HepG2 (cell line): ENCODE data around the gene PACS1. TPM values are rescaled to one million over a fixed set of nuclear protein-coding genes. Genes with fewer than 3 reads are reported as not detected.

Experiments used
- ATAC-seq: fragments of 200-7000 bp; cut with Tn5 transposase; 3 replicates; pipeline ENCODE4 v1.9.1; 2020; ENCODE audit warnings: mild to moderate bottlenecking, moderate library complexity
- BruUV-seq: library from RNA; stranded (reverse); fragments of 400-500 nt; replicated peaks from 2 replicates; lab custom pipeline; 2021; lab: Mats Ljungman, UMichigan
- CTCF ChIA-PET: fragments of 300-600 bp; formaldehyde crosslinking; extraction: SDS; loops from one replicate; lab custom pipeline; 2021; ENCODE audit warnings: low total read pairs, inconsistent platforms, low intra/inter-chr PET ratio; lab: Yijun Ruan, JAX
- POLR2A ChIA-PET: fragments of 350-600 bp; sonication (Branson Sonifier 250); formaldehyde crosslinking; loops from one replicate; lab custom pipeline; 2020; ENCODE audit warnings: antibody characterized with exemption, inconsistent platforms; lab: Yijun Ruan, JAX
- DNase-seq: peaks from one replicate; pipeline ENCODE4 v3.0.0-alpha.2; 2015; ENCODE audit warnings: low spot score
- FAIRE-seq: peaks from 3 replicates; lab custom pipeline; 2011; peaks lifted over from hg19 to GRCh38; lab: Jason Lieb, UNC
- H2AFZ ChIP-seq: one replicate; pipeline ENCODE4 v1.6.1; 2011; ENCODE audit warnings: low read length, inconsistent platforms
- H3K27ac ChIP-seq: fragments of 300-600 bp; 3 replicates; pipeline ENCODE4 v1.8.0; 2011; ENCODE audit warnings: mixed run types, mild to moderate bottlenecking, mixed read lengths, low read length, inconsistent platforms; ENCODE audit not compliant: insufficient read depth; ENCODE audit errors: extremely low read length
- H3K27me3 ChIP-seq, 2 experiments: fragments of 200-600 bp in 1 of 2; 2 replicates in 1 of 2; 3 replicates in 1 of 2; pipeline versions ENCODE4 v1.6.0 to v1.8.0; 2011; ENCODE audit warnings: low read length in 2 of 2, mild to moderate bottlenecking in 2 of 2, moderate library complexity in 2 of 2, inconsistent platforms in 1 of 2; ENCODE audit not compliant: insufficient read depth in 2 of 2, control insufficient read depth in 1 of 2
- H3K36me3 ChIP-seq, 2 experiments: fragments of 200-600 bp in 1 of 2; replicated peaks in 1 of 2; 2 replicates in 1 of 2; 3 replicates in 1 of 2; pipeline versions ENCODE4 v1.5.1 to v1.8.0; 2011; ENCODE audit warnings: low read length in 2 of 2, inconsistent platforms in 1 of 2; ENCODE audit not compliant: insufficient read depth in 2 of 2, control insufficient read depth in 1 of 2
- H3K4me1 ChIP-seq: 2 replicates; pipeline ENCODE4 v1.5.1; 2012; ENCODE audit warnings: low read length, inconsistent platforms; ENCODE audit not compliant: insufficient read depth
- H3K4me2 ChIP-seq: 2 replicates; pipeline ENCODE4 v1.6.0; 2011; ENCODE audit warnings: low read depth, low read length, inconsistent platforms
- H3K4me3 ChIP-seq, 3 experiments: fragments of 200-600 bp in 1 of 3; sonication (generic), shearing (Covaris generic) in 1 of 3; replicated peaks in 1 of 3; 2 replicates each; pipeline ENCODE4 v1.5.1; 2011 to 2016; ENCODE audit warnings: low read length in 3 of 3, inconsistent platforms in 2 of 3, low read depth in 2 of 3, mild to moderate bottlenecking in 2 of 3, control low read depth in 1 of 3, mixed read lengths in 1 of 3; ENCODE audit not compliant: insufficient read depth in 1 of 3
- H3K79me2 ChIP-seq: one replicate; pipeline ENCODE4 v1.6.1; 2011; ENCODE audit warnings: low read length, inconsistent platforms; ENCODE audit not compliant: insufficient read depth
- H3K9ac ChIP-seq: 2 replicates; pipeline ENCODE4 v1.6.0; 2011; ENCODE audit warnings: mild to moderate bottlenecking, low read depth, low read length, inconsistent platforms; ENCODE audit not compliant: insufficient read depth
- H3K9me3 ChIP-seq: 2 replicates; pipeline ENCODE4 v1.5.1; 2012; ENCODE audit warnings: mild to moderate bottlenecking, low read length
- H4K20me1 ChIP-seq: 2 replicates; pipeline ENCODE4 v1.6.0; 2011; ENCODE audit warnings: inconsistent platforms, mild to moderate bottlenecking, low read length, moderate library complexity; ENCODE audit not compliant: insufficient read depth
- AKAP8 ChIP-seq: sonication (generic); formaldehyde crosslinking; IDR thresholded peaks from 2 replicates; pipeline ENCODE4 v1.5.1; 2020; ENCODE audit warnings: mild to moderate bottlenecking, missing genetic modification reagents
- FOXA1 ChIP-seq, 2 experiments: fragments of 450-650 bp in 1 of 2; sonication (generic) in 1 of 2; formaldehyde crosslinking in 1 of 2; IDR thresholded peaks; 2 replicates each; pipeline versions ENCODE4 v1.4.0 to v1.6.1; 2016 to 2020; ENCODE audit warnings: missing genetic modification reagents in 1 of 2
- SP140L ChIP-seq: sonication (generic); formaldehyde crosslinking; IDR thresholded peaks from 2 replicates; pipeline ENCODE4 v1.4.0; 2020; ENCODE audit warnings: missing genetic modification reagents, borderline replicate concordance
- SPEN ChIP-seq: sonication (generic); formaldehyde crosslinking; IDR thresholded peaks from 2 replicates; pipeline ENCODE4 v1.5.1; 2020; ENCODE audit warnings: low read depth, mild to moderate bottlenecking, missing genetic modification reagents
- SRSF4 ChIP-seq: fragments of 200-400 bp; formaldehyde crosslinking; IDR thresholded peaks from one replicate; pipeline ENCODE4 v1.6.1; 2018; ENCODE audit warnings: mild to moderate bottlenecking, low read depth, low read length, moderate library complexity; ENCODE audit not compliant: poor library complexity, severe bottlenecking
- TBL1XR1 ChIP-seq: fragments of 150-350 bp; IDR thresholded peaks from 2 replicates; pipeline ENCODE4 v1.6.1; 2014; ENCODE audit warnings: borderline replicate concordance, low read length; ENCODE audit not compliant: partially characterized antibody
- TCF12 ChIP-seq, 2 experiments: fragments of 450-650 bp in 1 of 2; sonication (generic) in 1 of 2; formaldehyde crosslinking in 1 of 2; IDR thresholded peaks; 2 replicates each; pipeline versions ENCODE4 v1.6.1 to v1.8.0; 2017 to 2022; ENCODE audit warnings: antibody characterized with exemption in 1 of 2, mild to moderate bottlenecking in 1 of 2, missing genetic modification reagents in 1 of 2, moderate library complexity in 1 of 2
- ZNF552 ChIP-seq: sonication (generic); formaldehyde crosslinking; IDR thresholded peaks from 2 replicates; pipeline ENCODE4 v1.9.0; 2022; ENCODE audit warnings: missing genetic modification reagents, mild to moderate bottlenecking, borderline replicate concordance
- ZNF556 ChIP-seq: sonication (generic); formaldehyde crosslinking; IDR thresholded peaks from 2 replicates; pipeline ENCODE4 v1.4.0; 2020; ENCODE audit warnings: mild to moderate bottlenecking, missing genetic modification reagents, borderline replicate concordance
- WGBS: methylation state at CpG from one replicate; pipeline ENCODE4 v1.1.6; 2017; ENCODE audit warnings: low lambda C conversion rate; 5-methylcytosine and 5-hydroxymethylcytosine counted together
- in situ Hi-C: cut with HindIII; loops from 2 replicates; pipeline ENCODE4 v1.10.0; 2017; ENCODE audit warnings: low pct_unique_long_range_greater_than_20kb; ENCODE audit not compliant: extremely low pct_ligation_motif_present
- intact Hi-C: fragments of 100-400 bp; cut with micrococcal nuclease; formaldehyde crosslinking; loops from one replicate; pipeline ENCODE4 v1.10.0; 2022; ENCODE audit not compliant: unreplicated experiment
- polyA plus RNA-seq, 8 experiments: library from polyadenylated mRNA; depleted of rRNA in 3 of 8; stranded (reverse) in 7 of 8; unstranded in 1 of 8; fragments of >200 nt; fragmentation: Illumina TruSeq in 4 of 8; extraction: Trizol in 4 of 8; gene quantifications; 2 replicates each; pipeline versions ENCODE4 v1.2.1 to v1.2.3, GENCODE V29; 2011 to 2016; ENCODE audit warnings: low read depth in 4 of 8, missing spikeins in 1 of 8, mixed read lengths in 1 of 8; ENCODE audit not compliant: insufficient read depth in 1 of 8
- total RNA-seq, 5 experiments: library from RNA; depleted of rRNA; stranded (reverse); fragments of >200 nt; fragmentation: Illumina TruSeq; extraction: Trizol; gene quantifications; 2 replicates each; pipeline ENCODE4 v1.2.3, GENCODE V29; 2016; ENCODE audit warnings: low read depth in 1 of 5
- TF ChIP-seq, protein P1 (sequence below): sonication (generic); IDR thresholded peaks from 2 replicates; pipeline ENCODE4 v1.6.1; 2016; ENCODE audit warnings: low read depth, borderline replicate concordance

The PACS1 gene
- total and polyA plus RNA-seq, 2 of the 13 experiments (the other 11 are each of a cell fraction or from before 2014, with no cell fraction given), result 7.6 to 8.6 TPM

GRCh38 chr11:66281001-66281400 lies 210.9 kb downstream of the PACS1 start:
- no peak overlapping the region for H2AFZ ChIP-seq
- intact Hi-C loops (no loop called here), in situ Hi-C loops (no loop called here)
- H3K79me2 ChIP-seq, result peaks cover 6% of the 10 kb centered on the region
- H3K4me2 ChIP-seq, result no peak overlapping the region
- peaks cover 5 to 13% of the 10 kb centered on the region in 2 experiments; a peak in 4 of 5 replicates for H3K36me3 ChIP-seq
- POLR2A ChIA-PET, result interaction anchor here (1.1 to 2.4 kb wide), 4 partner anchors 7 to 33 kb away, joined by 3 to 15 read pairs (median 6); partner anchors contain the start of genes RAB1B and YIF1A
- peaks cover 49% of the 10 kb centered on the region for H3K4me1 ChIP-seq
- no peak for DNase-seq
- H3K9ac ChIP-seq, result no peak overlapping the region
- BruUV-seq, result no TSS peak
- no peak overlapping the region for H3K4me3 ChIP-seq
- no peak for TF ChIP-seq TCF12 (IDR thresholded peaks at IDR 0.05)
- TF ChIP-seq TCF12 (CRISPR knock-in tag; IDR thresholded peaks at IDR 0.05), result no peak
- no peak for TF ChIP-seq FOXA1 (IDR thresholded peaks at IDR 0.05)
- TF ChIP-seq FOXA1 (CRISPR knock-in tag; IDR thresholded peaks at IDR 0.05), result no peak
- no peak for TF ChIP-seq SPEN (CRISPR knock-in tag)
- no peak for TF ChIP-seq SP140L
- no peak for TF ChIP-seq SRSF4
- TF ChIP-seq AKAP8 (CRISPR knock-in tag), result no peak
- no peak for TF ChIP-seq TBL1XR1
- TF ChIP-seq, protein P1, sequence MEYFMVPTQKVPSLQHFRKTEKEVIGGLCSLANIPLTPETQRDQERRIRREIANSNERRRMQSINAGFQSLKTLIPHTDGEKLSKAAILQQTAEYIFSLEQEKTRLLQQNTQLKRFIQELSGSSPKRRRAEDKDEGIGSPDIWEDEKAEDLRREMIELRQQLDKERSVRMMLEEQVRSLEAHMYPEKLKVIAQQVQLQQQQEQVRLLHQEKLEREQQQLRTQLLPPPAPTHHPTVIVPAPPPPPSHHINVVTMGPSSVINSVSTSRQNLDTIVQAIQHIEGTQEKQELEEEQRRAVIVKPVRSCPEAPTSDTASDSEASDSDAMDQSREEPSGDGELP, result no peak
- no peak for TF ChIP-seq ZNF556 (CRISPR knock-in tag)
- TF ChIP-seq ZNF552, result no peak
- ATAC-seq, result no peak
- 39% methylated on average over 6 of the region's 6 CpGs for WGBS
- no peak overlapping the region for H3K27ac ChIP-seq
- peaks cover 3 to 9% of the 10 kb centered on the region in 2 experiments; a peak in 3 of 5 replicates for H3K27me3 ChIP-seq
- CTCF ChIA-PET, result no interaction called here
- H4K20me1 ChIP-seq, result peaks cover 6% of the 10 kb centered on the region
- H3K9me3 ChIP-seq, result no peaks in the 10 kb centered on the region
- no peak for FAIRE-seq
